T47D (cell line): ENCODE measurements around the gene SPATA20.

Source experiments
- DNase-seq, 2 experiments: peaks; one replicate each; pipeline versions ENCODE4 v3.0.0 to v3.0.0-alpha.2; 2011 to 2012; ENCODE audit warnings: low read depth in 1 of 2, low spot score in 1 of 2
- JUND ChIP-seq: IDR thresholded peaks from 2 replicates; pipeline ENCODE4 v1.6.1; 2012; ENCODE audit warnings: low read depth
- in situ Hi-C: cut with HindIII; loops from 2 replicates; pipeline ENCODE4 v1.10.0; 2016; ENCODE audit warnings: low sequenced_read_pairs, low pct_unique_long_range_greater_than_20kb

The SPATA20 gene

GRCh38 chr17:50598487-50598886 lies 51.5 kb downstream of the SPATA20 start:
- in situ Hi-C loops = no loop called here
- no peak for TF ChIP-seq JUND
- no peak for DNase-seq

DNA sequence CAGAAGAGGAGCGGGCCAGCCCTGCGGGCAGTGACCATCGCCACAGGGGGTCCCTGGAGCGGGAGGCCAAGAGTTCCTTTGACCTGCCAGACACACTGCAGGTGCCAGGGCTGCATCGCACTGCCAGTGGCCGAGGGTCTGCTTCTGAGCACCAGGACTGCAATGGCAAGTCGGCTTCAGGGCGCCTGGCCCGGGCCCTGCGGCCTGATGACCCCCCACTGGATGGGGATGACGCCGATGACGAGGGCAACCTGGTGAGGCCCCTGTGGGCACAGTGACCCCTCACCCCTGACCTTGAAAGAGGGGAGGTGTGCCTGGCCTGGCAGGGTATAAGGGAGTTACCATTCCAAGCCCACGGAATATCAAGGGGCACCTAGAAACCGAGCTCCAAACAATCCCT lies 52.6 kb downstream of the SPATA20 start:
- in situ Hi-C loops = no loop called here
- TF ChIP-seq JUND = no peak
- DNase-seq = no peak

DNA sequence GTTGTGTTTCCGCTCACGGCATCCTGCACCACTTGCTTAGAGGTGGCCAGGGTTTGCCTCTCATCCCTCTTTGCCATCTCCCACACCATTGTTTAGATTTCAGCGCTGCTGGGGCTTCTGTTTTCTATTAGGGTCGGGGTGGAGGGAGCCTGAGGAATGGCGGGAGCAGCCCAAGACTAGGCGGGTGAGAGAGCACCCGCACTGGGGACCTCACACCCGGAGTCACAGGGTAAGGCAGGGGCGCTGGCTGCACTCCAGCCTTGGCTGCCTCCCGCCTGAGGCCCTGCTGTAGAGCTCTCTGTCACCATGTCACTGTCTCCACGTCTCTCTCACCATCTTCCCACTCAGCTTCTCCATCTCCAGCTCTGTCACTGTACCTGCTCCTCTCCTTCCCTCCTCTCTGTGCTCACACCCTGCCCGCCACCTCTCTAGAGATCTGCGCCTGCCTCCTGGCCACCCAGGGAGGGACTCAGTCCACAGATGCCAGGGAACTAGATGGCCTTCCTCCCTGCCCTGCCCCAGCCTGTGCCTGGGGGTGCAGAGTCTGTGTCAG lies 54.9 kb downstream of the SPATA20 start:
- no peak for TF ChIP-seq JUND
- DNase-seq = no peak
- in situ Hi-C loops = no loop called here

DNA sequence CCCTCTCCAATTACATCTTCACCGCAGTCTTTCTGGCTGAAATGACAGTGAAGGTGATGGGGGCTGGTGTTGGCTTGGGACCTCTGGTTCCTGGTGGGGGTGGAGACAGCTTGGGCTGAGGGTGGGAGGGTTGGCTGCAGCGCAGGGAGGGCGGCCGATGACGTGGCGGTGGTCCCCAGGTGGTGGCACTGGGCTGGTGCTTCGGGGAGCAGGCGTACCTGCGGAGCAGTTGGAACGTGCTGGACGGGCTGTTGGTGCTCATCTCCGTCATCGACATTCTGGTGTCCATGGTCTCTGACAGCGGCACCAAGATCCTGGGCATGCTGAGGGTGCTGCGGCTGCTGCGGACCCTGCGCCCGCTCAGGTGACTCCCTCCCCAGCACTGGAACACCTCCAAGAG lies 55.9 kb downstream of the SPATA20 start:
- no peak for TF ChIP-seq JUND
- in situ Hi-C loops = no loop called here
- DNase-seq = no peak

GRCh38 chr17:50603340-50603739 lies 56.4 kb downstream of the SPATA20 start:
- TF ChIP-seq JUND = no peak
- in situ Hi-C loops = no loop called here
- DNase-seq = peak; percentile 36 to 59

- DNase-seq = no peak
- in situ Hi-C loops = no loop called here
- TF ChIP-seq JUND = no peak
Observed at GRCh38 chr17:50604513-50604912, 57.5 kb downstream of the SPATA20 start.

- in situ Hi-C loops = no loop called here
- no peak for DNase-seq
- TF ChIP-seq JUND = no peak
Observed at GRCh38 chr17:50605429-50605828, 58.5 kb downstream of the SPATA20 start.
